GM19438 (cell line): ENCODE measurements around the gene VAV2.

Source experiments
- ATAC-seq: cut with Tn5 transposase; IDR thresholded peaks from one replicate; pipeline ENCODE4 v1.9.1; 2021; ENCODE audit warnings: low read depth; ENCODE audit not compliant: unreplicated experiment

Gene VAV2

GRCh38 chr9:133843250-133843649, 148.9 kb downstream of the VAV2 start:
- no peak for ATAC-seq

GRCh38 chr9:133842721-133843227, 149.3 kb downstream of the VAV2 start:
- ATAC-seq, result no peak

GRCh38 chr9:133842174-133842573, 149.9 kb downstream of the VAV2 start:
- ATAC-seq, result no peak

- ATAC-seq, result no peak
Observed at GRCh38 chr9:133841167-133841812, 150.8 kb downstream of the VAV2 start.

- no peak for ATAC-seq
Observed at GRCh38 chr9:133839822-133840329, 152.2 kb downstream of the VAV2 start.

- no peak for ATAC-seq
Observed at GRCh38 chr9:133838859-133839507, 153.1 kb downstream of the VAV2 start.

- no peak for ATAC-seq
Observed at GRCh38 chr9:133837627-133838597, 154.2 kb downstream of the VAV2 start.

GRCh38 chr9:133836818-133837217, 155.3 kb downstream of the VAV2 start:
- ATAC-seq, result no peak

GRCh38 chr9:133836001-133836758, 155.9 kb downstream of the VAV2 start:
- no peak for ATAC-seq

GRCh38 chr9:133835262-133835901, 156.7 kb downstream of the VAV2 start:
- no peak for ATAC-seq

- ATAC-seq, result no peak
Observed at GRCh38 chr9:133834080-133834976, 157.8 kb downstream of the VAV2 start.

- ATAC-seq, result no peak
Observed at GRCh38 chr9:133833388-133834025, 158.6 kb downstream of the VAV2 start.

- no peak for ATAC-seq
Observed at GRCh38 chr9:133832877-133833276, 159.2 kb downstream of the VAV2 start.

- ATAC-seq, result no peak
Observed at GRCh38 chr9:133830711-133831110, 161.4 kb downstream of the VAV2 start.

GRCh38 chr9:133830310-133830709, 161.8 kb downstream of the VAV2 start:
- no peak for ATAC-seq

GRCh38 chr9:133828338-133828997, 163.7 kb downstream of the VAV2 start:
- no peak for ATAC-seq

GRCh38 chr9:133826289-133827085, 165.6 kb downstream of the VAV2 start:
- no peak for ATAC-seq
